Measurements from ENCODE around the gene NTS. TPM values are rescaled to one million over a fixed set of nuclear protein-coding genes. Genes with fewer than 3 reads are reported as not detected.

Gene NTS
- total RNA-seq, 2 donors from 2014 or later, result not detected

DNA sequence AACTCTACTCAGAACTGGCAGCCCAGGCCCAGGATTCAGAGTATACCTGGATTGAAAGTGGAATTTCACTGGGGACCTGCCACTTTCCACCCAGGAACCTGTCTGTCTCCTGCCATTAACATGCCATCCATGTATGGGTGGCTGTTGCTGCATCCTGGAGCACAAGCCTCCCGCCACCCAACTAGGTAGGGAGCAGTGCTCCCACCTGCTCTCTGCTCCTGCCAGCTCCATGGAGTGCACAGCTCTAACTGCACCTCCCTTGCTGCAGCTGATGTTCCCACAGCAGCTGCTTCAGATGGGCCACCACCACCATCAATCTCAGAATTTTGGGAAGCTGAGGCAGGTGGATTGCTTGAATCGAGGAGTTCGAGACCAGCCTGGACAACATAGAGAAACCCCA lies 17.1 kb upstream of the NTS start:
- Mint-ChIP-seq H3K4me1 (no peaks in the 10 kb centered on the region), H3K4me3 (no peak overlapping the region), H3K27me3 (no peaks in the 10 kb centered on the region), H3K36me3 (ENCODE audit: low read depth) (no peaks in the 10 kb centered on the region), H3K27ac (no peak overlapping the region)
- ATAC-seq (no peak), DNase-seq (no peak)
- H3K9me3 ChIP-seq (ENCODE audit: control insufficient read depth, low read length, poor library complexity, severe bottlenecking), result no peaks in the 10 kb centered on the region

DNA sequence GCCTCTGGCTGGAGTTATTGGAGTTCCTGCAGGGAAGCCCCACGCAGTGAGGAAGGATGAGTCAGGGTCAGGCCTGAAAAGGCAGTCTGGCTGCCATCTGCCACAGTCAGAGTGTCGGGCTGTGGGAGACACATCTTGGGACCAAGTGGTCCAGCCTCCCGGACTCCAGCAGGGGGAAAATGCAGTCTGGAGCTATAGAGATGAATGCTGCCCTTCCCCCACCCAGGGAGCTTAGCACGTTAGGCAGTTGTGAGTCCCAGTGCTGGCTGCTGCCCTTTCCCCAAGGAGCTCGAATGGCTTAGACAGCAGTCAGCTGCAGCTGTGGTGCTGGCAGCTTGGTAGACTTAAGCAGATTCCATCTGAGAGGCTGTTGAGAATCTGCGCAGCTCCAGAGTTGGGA lies 8.2 kb upstream of the NTS start:
- no peak overlapping the region for H3K4me3 Mint-ChIP-seq
- peaks cover 16% of the 10 kb centered on the region for H3K27me3 Mint-ChIP-seq
- H3K27ac Mint-ChIP-seq, result no peak overlapping the region
- ATAC-seq (no peak), DNase-seq (no peak)
- H3K36me3 Mint-ChIP-seq (ENCODE audit: low read depth), result no peaks in the 10 kb centered on the region
- H3K4me1 Mint-ChIP-seq, result no peaks in the 10 kb centered on the region
- no peaks in the 10 kb centered on the region for H3K9me3 ChIP-seq (ENCODE audit: control insufficient read depth, low read length, poor library complexity, severe bottlenecking)

DNA sequence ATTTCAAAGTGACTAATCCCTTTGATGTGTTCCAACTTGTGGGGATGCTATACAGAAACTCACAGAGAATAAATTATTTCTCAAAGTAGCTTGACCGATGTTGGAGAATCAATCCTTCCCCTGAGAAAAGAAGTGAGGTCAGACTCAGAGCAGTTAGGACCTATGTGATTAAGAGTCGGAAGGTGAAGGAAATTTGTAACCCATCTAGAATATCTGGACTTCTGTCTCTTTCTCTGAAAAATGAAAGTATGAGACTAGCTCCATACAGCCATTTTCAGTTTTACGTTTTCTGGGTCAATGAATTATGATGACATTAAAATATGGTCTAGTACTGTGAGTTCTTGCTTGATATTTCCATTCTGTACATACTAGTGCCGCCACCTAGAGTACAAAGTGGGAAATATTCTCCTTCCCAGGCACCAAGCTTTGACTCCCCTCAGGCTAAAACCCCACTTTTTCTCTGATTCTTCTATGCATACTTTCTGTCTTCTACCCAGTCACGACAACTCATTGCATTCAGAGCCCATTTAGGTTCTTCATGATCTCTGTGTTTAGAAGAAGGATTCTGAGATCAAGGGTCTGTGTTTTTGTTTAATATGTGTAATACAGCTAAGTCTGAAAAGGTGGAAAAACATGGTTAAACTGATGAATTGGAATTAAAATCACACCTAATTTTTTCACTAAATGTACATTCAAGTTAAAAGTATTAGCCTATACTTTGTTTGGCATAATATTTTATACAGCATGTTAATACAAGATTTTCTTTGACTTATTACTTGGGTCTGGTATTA lies 6.9 kb upstream of the NTS start:
- H3K9me3 ChIP-seq (ENCODE audit: control insufficient read depth, low read length, poor library complexity, severe bottlenecking), result no peaks in the 10 kb centered on the region
- no peaks in the 10 kb centered on the region for H3K4me1 Mint-ChIP-seq
- no peak overlapping the region for H3K27ac Mint-ChIP-seq
- H3K4me3 Mint-ChIP-seq, result no peak overlapping the region
- peaks cover 16% of the 10 kb centered on the region for H3K27me3 Mint-ChIP-seq
- DNase-seq, result no peak
- no peak for ATAC-seq
- H3K36me3 Mint-ChIP-seq (ENCODE audit: low read depth), result no peaks in the 10 kb centered on the region

DNA sequence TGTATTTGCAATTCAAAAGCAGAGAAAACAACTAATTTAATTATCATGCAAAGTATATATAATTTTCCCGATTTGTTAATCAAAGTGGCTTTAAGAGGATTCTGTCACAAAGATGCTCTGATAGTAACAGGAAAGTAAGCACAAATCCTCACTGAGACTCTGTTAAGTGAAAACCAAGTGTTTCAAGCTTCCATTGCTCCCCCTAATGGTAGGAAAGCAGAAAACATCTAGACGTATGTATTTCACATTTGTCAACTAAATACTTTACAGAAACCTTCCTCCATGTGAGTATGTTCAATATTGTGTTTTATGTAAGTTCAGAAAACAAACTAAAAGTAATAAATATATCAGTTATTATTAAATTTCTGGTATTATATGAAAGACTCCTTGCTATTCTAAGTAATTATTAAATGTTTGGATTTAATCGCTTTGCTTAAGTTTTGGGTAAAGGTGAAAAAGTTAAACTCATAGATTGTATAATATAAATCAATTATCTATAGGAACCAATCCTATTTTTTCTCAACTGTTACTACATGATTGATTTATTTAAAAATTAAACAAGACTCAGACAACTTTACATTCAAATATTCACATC lies 1.5 kb upstream of the NTS start:
- no peaks in the 10 kb centered on the region for H3K36me3 Mint-ChIP-seq (ENCODE audit: low read depth)
- no peak for DNase-seq
- no peak for ATAC-seq
- H3K4me1 Mint-ChIP-seq, result peaks cover 2% of the 10 kb centered on the region
- no peak overlapping the region for H3K27ac Mint-ChIP-seq
- H3K27me3 Mint-ChIP-seq, result peaks cover 16% of the 10 kb centered on the region
- no peak overlapping the region for H3K4me3 Mint-ChIP-seq
- H3K9me3 ChIP-seq (ENCODE audit: control insufficient read depth, low read length, poor library complexity, severe bottlenecking), result no peaks in the 10 kb centered on the region

DNA sequence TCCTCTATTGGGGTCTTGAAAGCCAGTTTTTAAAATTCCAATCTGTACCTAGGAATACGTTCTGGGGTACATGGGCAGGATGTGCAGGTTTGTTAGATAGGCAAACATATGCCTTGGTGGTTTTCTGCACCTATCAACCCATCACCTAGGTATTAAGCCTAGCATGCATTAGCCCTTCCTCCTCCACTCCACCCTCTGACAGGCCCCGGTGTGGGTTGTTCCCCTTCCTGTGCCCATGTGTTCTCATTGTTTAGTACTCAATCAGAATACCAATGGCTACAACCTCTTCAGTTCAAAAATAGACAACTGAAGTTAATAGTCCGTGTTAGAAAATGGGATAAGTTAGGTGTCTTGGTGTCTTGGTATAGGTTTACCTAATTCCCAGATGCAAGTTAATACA lies 3.4 kb downstream of the NTS start:
- no peak overlapping the region for H3K4me3 Mint-ChIP-seq
- H3K4me1 Mint-ChIP-seq, result peaks cover 2% of the 10 kb centered on the region
- H3K27me3 Mint-ChIP-seq, result no peaks in the 10 kb centered on the region
- no peaks in the 10 kb centered on the region for H3K9me3 ChIP-seq (ENCODE audit: control insufficient read depth, low read length, poor library complexity, severe bottlenecking)
- no peak for DNase-seq
- H3K27ac Mint-ChIP-seq, result no peak overlapping the region
- H3K36me3 Mint-ChIP-seq (ENCODE audit: low read depth), result no peaks in the 10 kb centered on the region
- no peak for ATAC-seq

DNA sequence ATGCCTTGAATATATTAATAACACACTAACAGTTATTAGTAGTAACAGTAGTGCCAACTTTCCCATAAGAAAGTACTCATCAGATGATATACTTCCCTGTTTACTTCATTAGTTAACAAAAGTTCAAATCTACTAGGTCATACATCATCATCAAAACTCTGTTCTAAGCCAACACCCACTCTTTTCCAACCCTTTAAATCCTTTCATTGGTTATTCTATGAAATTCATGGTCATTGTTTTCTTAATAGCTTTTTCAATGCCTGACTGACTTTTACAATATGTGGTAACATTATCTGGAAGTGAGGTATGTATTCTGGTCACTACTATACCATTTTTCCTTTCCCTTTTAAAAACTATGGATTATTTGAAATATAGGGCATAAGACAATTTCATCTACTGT lies 9.7 kb downstream of the NTS start:
- Mint-ChIP-seq H3K4me1 (no peaks in the 10 kb centered on the region), H3K36me3 (ENCODE audit: low read depth) (no peaks in the 10 kb centered on the region), H3K4me3 (no peak overlapping the region), H3K27me3 (no peaks in the 10 kb centered on the region), H3K27ac (no peak overlapping the region)
- DNase-seq (no peak), ATAC-seq (no peak)
- H3K9me3 ChIP-seq (ENCODE audit: control insufficient read depth, low read length, poor library complexity, severe bottlenecking), result no peaks in the 10 kb centered on the region

DNA sequence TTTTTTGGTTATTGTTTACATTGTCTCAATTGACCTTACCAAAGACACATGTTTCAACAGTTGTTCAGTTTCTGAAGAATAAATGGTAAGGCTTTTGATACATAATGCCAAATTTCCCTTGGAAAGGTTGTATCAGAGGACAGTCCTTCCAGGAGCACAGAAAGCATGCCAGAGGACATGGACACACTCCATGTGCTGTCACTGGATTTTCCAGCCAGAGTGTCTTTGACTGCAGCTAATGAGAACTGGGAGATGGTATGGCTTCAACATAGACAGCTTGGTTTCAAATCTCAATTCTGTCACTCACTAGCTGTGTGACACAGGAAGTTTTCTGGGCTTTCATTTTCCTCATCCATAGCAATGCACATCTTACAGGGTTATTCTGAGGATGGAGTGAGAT lies 20.6 kb downstream of the NTS start:
- H3K9me3 ChIP-seq (ENCODE audit: control insufficient read depth, low read length, poor library complexity, severe bottlenecking), result no peaks in the 10 kb centered on the region
- no peaks in the 10 kb centered on the region for H3K4me1 Mint-ChIP-seq
- ATAC-seq, result no peak
- no peak overlapping the region for H3K27ac Mint-ChIP-seq
- DNase-seq, result no peak
- no peak overlapping the region for H3K4me3 Mint-ChIP-seq
- H3K36me3 Mint-ChIP-seq (ENCODE audit: low read depth), result no peaks in the 10 kb centered on the region
- H3K27me3 Mint-ChIP-seq, result no peaks in the 10 kb centered on the region

DNA sequence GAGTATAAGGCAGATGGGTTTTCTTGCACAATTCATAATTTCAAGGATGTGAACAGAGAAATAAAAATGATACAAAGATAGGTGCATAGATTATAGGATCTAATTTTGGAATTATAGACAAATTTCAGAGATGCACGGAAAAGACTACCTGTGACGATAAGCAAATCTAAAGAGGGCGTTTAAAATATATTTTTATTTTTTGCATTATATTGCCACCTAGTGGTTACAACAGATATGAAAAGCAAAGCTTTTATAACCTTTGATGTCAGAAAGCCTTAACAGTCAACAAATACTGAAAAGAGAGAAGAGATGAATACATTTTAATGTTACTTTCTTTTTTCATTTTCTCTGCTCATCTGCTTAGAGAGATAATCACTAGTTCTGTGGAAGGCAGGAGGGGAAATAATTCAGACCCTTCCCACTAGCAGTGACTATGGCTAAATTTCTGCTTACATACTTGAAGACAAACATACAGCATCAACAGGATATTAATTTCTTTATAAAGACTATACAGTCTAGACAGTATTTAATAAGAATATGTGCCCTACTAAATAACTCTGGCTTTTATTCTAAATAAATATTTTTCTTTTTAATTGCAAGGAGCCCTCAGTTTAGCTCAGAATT lies 46.3 kb downstream of the NTS start:
- H3K9me3 ChIP-seq (ENCODE audit: control insufficient read depth, low read length, poor library complexity, severe bottlenecking), result no peaks in the 10 kb centered on the region
- no peak overlapping the region for H3K4me3 Mint-ChIP-seq
- H3K36me3 Mint-ChIP-seq (ENCODE audit: low read depth), result no peaks in the 10 kb centered on the region
- no peaks in the 10 kb centered on the region for H3K4me1 Mint-ChIP-seq
- no peak overlapping the region for H3K27ac Mint-ChIP-seq
- no peak for DNase-seq
- ATAC-seq, result no peak
- H3K27me3 Mint-ChIP-seq, result peaks cover under 1% of the 10 kb centered on the region

DNA sequence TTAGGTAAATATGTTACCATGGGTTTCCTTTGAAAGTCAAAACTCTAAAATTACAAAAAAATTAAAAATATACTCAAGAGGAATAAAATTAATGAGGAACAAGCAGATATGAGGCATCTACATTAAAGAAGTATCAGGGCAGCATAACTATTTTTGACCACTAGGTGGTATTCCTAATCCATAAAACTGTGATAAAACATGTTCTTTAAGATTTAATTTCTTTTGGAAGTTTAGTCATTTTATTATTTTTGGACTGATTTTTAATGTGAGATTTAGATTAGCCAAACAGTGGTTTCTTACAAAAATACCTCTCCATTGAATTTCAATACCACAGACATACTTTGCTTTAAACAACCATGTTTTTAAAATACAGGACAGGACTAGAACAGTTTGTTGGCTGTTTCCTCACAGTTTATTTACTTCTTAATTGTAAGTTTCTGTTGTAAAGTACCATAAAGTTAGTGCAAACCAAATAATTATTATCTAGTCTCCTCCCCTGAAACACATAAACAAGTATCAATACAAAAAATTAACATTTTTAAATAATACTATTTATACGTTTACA lies 49.8 kb downstream of the NTS start:
- ATAC-seq (no peak), DNase-seq (no peak)
- H3K9me3 ChIP-seq (ENCODE audit: control insufficient read depth, low read length, poor library complexity, severe bottlenecking), result no peaks in the 10 kb centered on the region
- Mint-ChIP-seq H3K27me3 (peaks cover 4% of the 10 kb centered on the region), H3K4me3 (no peak overlapping the region), H3K4me1 (no peaks in the 10 kb centered on the region), H3K36me3 (ENCODE audit: low read depth) (no peaks in the 10 kb centered on the region), H3K27ac (no peak overlapping the region)

DNA sequence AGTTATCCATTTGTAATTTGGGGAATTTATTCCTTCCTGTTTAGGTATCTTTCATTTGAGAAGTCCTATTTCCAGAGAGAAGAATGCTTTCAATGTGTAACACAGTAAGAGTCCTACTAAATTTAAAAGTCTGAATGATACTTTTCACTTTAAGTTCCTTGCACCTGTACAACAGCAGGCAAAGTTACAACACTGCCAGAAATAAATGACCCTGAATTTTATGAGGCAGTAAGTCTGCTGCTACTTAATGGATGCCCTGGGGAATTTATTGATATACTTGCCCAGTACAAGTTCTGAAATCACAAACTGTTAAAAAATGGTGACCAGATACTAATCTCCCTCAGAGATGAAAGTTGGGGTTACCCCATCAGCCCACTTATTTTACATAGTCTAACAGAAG lies 53.1 kb downstream of the NTS start:
- Mint-ChIP-seq H3K27ac (no peak overlapping the region), H3K36me3 (ENCODE audit: low read depth) (no peaks in the 10 kb centered on the region), H3K4me3 (no peak overlapping the region), H3K4me1 (no peaks in the 10 kb centered on the region), H3K27me3 (peaks cover 4% of the 10 kb centered on the region)
- H3K9me3 ChIP-seq (ENCODE audit: control insufficient read depth, low read length, poor library complexity, severe bottlenecking), result no peaks in the 10 kb centered on the region
- DNase-seq (no peak), ATAC-seq (no peak)

Other genes starting within 250 kb of the NTS start
- gene RASSF9, start 37.9 kb upstream of the NTS start, total RNA-seq, result not detected